GM12892 (cell line): ENCODE results near the gene UBE2H.

Experiments
- POLR2A ChIP-seq: IDR thresholded peaks from 2 replicates; pipeline ENCODE4 v1.6.1; 2011; ENCODE audit warnings: low read depth, low read length, control low read depth
- POLR2AphosphoS5 ChIP-seq: IDR thresholded peaks from 2 replicates; pipeline ENCODE4 v1.6.1; 2011; ENCODE audit warnings: low read depth, low read length, control low read depth
- TAF1 ChIP-seq: IDR thresholded peaks from 2 replicates; pipeline ENCODE4 v1.6.1; 2011; ENCODE audit warnings: low read depth, mild to moderate bottlenecking, control low read depth, low read length, borderline replicate concordance

- TF ChIP-seq POLR2A (no peak), POLR2AphosphoS5 (no peak; the same call in 1 of the 2 replicates), TAF1 (no peak)
These were observed 122.8 kb downstream of the UBE2H start for GRCh38 chr7:129829737-129830631.
